ENCODE results near the gene ITCH. TPM values are rescaled to one million over a fixed set of nuclear protein-coding genes. Genes with fewer than 3 reads are reported as not detected.
"Not testable (repeated sequence)": the region's sequence is repeated elsewhere in the genome, so short reads cannot be mapped to it uniquely, and the experiment has no call there.

The ITCH gene
- total and polyA plus RNA-seq, 12 donors: 6.7 to 47.5 (median 39.1) TPM

DNA sequence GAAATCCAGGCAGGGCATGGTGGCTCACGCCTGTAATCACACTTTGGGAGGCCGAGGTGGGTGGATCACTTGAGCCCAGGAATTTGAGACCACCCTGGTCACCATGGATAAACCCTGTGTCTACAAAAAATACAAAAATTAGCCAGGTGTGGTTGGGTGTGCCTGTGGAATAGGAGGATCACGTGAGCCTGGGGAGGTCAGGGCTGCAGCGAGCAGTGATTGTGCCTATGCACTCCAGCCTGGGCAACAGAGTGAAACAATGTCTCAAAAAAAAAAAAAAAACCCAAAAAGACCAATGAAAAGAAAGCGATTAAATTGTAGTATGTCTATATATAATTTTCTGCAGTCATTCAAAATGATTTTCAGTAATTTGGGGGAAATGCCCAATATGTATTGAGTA, 70.3 kb downstream of the ITCH start:
- H3K36me3 ChIP-seq: peaks cover 0 to 56% (median 2%) of the 10 kb centered on the region in 9 donors
- H3K4me1 ChIP-seq: peaks cover 0 to 32% (median 22%) of the 10 kb centered on the region in 9 donors
- H3K9me3 ChIP-seq: no peaks in the 10 kb centered on the region
- H3K27ac ChIP-seq: no peak overlapping the region
- DNase-seq: no peak
- no peak overlapping the region for H3K4me3 ChIP-seq
- WGBS, 2 donors: 99% methylated on average over 5 of the region's 5 CpGs
- H3K27me3 ChIP-seq: no peaks in the 10 kb centered on the region
- TF ChIP-seq, protein P1, sequence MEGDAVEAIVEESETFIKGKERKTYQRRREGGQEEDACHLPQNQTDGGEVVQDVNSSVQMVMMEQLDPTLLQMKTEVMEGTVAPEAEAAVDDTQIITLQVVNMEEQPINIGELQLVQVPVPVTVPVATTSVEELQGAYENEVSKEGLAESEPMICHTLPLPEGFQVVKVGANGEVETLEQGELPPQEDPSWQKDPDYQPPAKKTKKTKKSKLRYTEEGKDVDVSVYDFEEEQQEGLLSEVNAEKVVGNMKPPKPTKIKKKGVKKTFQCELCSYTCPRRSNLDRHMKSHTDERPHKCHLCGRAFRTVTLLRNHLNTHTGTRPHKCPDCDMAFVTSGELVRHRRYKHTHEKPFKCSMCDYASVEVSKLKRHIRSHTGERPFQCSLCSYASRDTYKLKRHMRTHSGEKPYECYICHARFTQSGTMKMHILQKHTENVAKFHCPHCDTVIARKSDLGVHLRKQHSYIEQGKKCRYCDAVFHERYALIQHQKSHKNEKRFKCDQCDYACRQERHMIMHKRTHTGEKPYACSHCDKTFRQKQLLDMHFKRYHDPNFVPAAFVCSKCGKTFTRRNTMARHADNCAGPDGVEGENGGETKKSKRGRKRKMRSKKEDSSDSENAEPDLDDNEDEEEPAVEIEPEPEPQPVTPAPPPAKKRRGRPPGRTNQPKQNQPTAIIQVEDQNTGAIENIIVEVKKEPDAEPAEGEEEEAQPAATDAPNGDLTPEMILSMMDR (IDR thresholded peaks at IDR 0.05): no peak
- intact Hi-C loops (cut with DNase I): no loop called here
- ATAC-seq: no peak

DNA sequence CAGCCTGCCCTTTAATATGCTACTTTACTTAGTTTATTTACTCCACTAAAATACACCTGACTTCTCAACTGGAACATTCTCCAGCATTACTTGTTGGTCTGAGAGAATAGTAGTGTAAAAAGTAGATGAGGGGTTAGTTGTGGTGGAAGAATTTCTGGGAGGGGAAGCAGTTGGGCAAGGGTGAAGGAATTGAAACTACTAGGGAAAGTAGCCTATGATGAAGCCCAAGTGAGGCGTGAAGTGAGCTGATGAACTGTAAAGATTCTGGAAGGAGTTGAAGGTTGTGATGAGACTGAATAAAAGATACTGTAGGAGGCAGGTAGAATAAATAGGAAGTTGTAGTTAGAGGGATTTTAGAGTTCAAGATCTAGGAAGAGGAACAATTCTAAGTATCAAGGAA, 72.5 kb downstream of the ITCH start:
- intact Hi-C loops (cut with DNase I): no loop called here
- ATAC-seq: no peak
- DNase-seq: no peak
- H3K36me3 ChIP-seq: peaks cover 0 to 56% (median 17%) of the 10 kb centered on the region in 9 donors
- TF ChIP-seq, protein P1 (IDR thresholded peaks at IDR 0.05): no peak
- H3K27ac ChIP-seq: peak overlapping the region in 1 of 10 donors; percentile 32
- H3K4me3 ChIP-seq: no peak overlapping the region
- H3K9me3 ChIP-seq: no peaks in the 10 kb centered on the region
- H3K4me1 ChIP-seq: peaks cover 0 to 33% (median 25%) of the 10 kb centered on the region in 9 donors
- H3K27me3 ChIP-seq: no peaks in the 10 kb centered on the region
- 93 to 100% methylated on average over 1 of the region's 1 CpG for WGBS, 2 donors

DNA sequence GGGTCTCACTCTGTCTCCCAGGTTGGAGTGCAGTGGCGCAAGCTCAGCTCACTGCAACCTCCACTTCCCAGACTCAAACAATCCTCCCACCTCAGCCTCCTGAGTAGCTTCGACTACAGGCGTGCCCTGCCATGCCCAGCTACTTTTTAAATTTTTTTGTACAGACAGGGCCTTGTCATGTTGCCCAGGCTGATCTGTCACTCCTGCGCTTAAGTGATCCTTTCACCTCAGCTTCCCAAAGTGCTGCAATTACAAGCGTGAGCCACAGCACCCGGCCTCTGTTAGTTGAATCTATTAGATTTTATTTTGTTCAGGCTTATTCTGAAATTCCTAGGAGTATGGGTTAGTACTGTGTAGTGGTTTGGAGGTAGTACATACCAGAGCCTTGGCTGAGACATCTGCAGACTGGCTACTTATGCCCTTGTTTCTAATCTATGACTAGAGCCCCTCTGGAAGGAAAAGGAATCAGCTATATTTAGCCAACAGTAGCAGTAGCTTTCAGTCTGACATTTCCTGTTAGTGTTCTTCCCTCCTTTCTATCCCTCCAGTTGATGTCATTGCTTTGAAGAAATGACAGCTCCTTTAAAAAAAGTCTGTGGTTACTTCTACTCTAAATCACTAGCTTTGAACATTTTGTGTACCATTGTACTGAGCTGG, 74.4 kb downstream of the ITCH start:
- no peaks in the 10 kb centered on the region for H3K9me3 ChIP-seq
- ATAC-seq (peak; percentile 25 to 87 (median 82)), DNase-seq (no peak)
- H3K36me3 ChIP-seq: peaks cover 0 to 72% (median 30%) of the 10 kb centered on the region in 9 donors
- peak overlapping the region in 9 of 10 donors; percentile 26 to 74 (median 44) for H3K27ac ChIP-seq
- H3K4me1 ChIP-seq: peaks cover 0 to 33% (median 25%) of the 10 kb centered on the region in 9 donors
- H3K4me3 ChIP-seq: no peak overlapping the region
- intact Hi-C loops (cut with DNase I): no loop called here
- no peaks in the 10 kb centered on the region for H3K27me3 ChIP-seq
- TF ChIP-seq, protein P1 (IDR thresholded peaks at IDR 0.05): no peak
- WGBS, 2 donors: 53 to 62% methylated on average over 6 of the region's 6 CpGs

DNA sequence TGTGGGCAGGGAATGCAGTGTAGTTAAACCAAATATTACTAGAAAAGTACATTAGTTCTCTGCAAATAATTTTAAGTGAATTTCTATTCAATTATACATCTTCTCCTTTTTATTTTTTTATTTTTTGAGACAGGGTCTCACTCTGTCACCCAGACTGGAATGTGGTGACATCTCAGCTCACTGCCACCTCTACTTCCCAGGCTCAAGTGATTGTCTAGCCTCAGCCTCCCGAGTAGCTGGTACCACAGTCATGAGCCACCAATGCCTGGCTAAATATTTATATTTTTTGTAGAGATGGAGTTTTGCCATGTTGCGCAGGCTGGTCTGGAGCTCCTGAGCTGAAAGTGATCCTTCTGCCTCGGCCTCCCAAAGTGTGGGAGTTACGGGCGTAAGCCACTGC, 76.1 kb downstream of the ITCH start:
- Histone ChIP-seq H3K27ac (no peak overlapping the region), H3K9me3 (no peaks in the 10 kb centered on the region), H3K4me1 (peaks cover 0 to 33% (median 25%) of the 10 kb centered on the region in 9 donors), H3K36me3 (peaks cover 0 to 80% (median 41%) of the 10 kb centered on the region in 9 donors), H3K27me3 (no peaks in the 10 kb centered on the region), H3K4me3 (no peak overlapping the region)
- no peak for DNase-seq
- ATAC-seq: no peak
- TF ChIP-seq, protein P1 (IDR thresholded peaks at IDR 0.05): no peak
- WGBS, 2 donors: 83 to 87% methylated on average over 5 of the region's 5 CpGs
- intact Hi-C loops (cut with DNase I): no loop called here

DNA sequence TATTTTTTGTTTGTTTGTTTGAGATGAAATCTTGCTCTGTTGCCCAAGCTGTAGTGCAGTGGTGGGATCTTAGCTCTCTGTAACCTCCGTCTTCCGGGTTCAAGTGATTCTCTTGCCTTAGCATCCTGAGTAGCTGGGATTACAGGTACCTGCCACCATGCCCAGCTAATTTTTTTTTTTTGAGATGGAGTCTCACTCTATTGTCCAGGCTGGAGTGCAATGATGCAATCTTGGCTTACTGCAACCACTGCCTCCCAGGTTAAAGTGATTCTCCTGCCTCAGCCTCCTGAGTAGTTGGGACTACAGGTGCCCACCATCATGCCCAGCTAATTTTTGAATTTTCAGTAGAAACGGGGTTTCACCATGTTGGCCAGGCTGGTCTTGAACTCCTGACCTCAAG, 78.3 kb downstream of the ITCH start:
- H3K27me3 ChIP-seq; H3K9me3 ChIP-seq; intact Hi-C loops (cut with DNase I); H3K4me3 ChIP-seq; H3K27ac ChIP-seq; DNase-seq; ATAC-seq: not testable (repeated sequence)
- Histone ChIP-seq H3K36me3 (peaks cover 0 to 100% (median 62%) of the 10 kb centered on the region in 9 donors), H3K4me1 (peaks cover 0 to 23% (median 16%) of the 10 kb centered on the region in 9 donors)
- WGBS, 2 donors: 97 to 99% methylated on average over 3 of the region's 3 CpGs
